Gastrocnemius medialis (tissue), 4 donors: ENCODE data around the gene IL26. TPM values are rescaled to one million over a fixed set of nuclear protein-coding genes. Genes with fewer than 3 reads are reported as not detected.

Source experiments
- ATAC-seq, 2 donors: fragments of 150-250 bp; one replicate each; pipeline ENCODE4 v1.9.1; 2016
- DNase-seq, 2 donors: peaks; one replicate each; pipeline ENCODE4 v3.0.0-alpha.2; 2019
- H3K27ac ChIP-seq, 4 donors: fragments of 200-600 bp; sonication (generic); 1 replicate in 1 of 4; 2 replicates in 3 of 4; pipeline ENCODE4 v1.5.1; 2016 to 2018; ENCODE audit warnings: mild to moderate bottlenecking in 2 of 4, moderate library complexity in 1 of 4
- H3K27me3 ChIP-seq, 3 donors: fragments of 200-600 bp; sonication (generic) in 2 of 3; 1 replicate in 1 of 3; 2 replicates in 2 of 3; pipeline versions ENCODE4 v1.5.1 to v1.6.0; 2016 to 2019; ENCODE audit warnings: mild to moderate bottlenecking in 1 of 3, moderate library complexity in 1 of 3
- H3K36me3 ChIP-seq, 2 donors: fragments of 200-600 bp; sonication (generic) in 1 of 2; one replicate each; pipeline ENCODE4 v1.5.1; 2017 to 2018
- H3K4me1 ChIP-seq, 2 donors: fragments of 200-600 bp; sonication (generic) in 1 of 2; one replicate each; pipeline ENCODE4 v1.5.1; 2016 to 2017; ENCODE audit warnings: mild to moderate bottlenecking in 2 of 2
- H3K4me3 ChIP-seq, 4 donors: fragments of 200-600 bp; sonication (generic) in 3 of 4; 1 replicate in 1 of 4; 2 replicates in 3 of 4; pipeline ENCODE4 v1.5.1; 2016 to 2019; ENCODE audit warnings: mild to moderate bottlenecking in 2 of 4
- H3K9me3 ChIP-seq, 3 donors: fragments of 200-600 bp; sonication (generic) in 2 of 3; 1 replicate in 1 of 3; 2 replicates in 2 of 3; pipeline ENCODE4 v1.5.1; 2016 to 2019
- CTCF ChIP-seq, 5 experiments: fragments of 450-650 bp in 3 of 5; fragments of 200-600 bp in 2 of 5; sonication (generic) in 2 of 5; IDR thresholded peaks in 4 of 5; conservative IDR thresholded peaks in 1 of 5; 1 replicate in 4 of 5; 2 replicates in 1 of 5; pipeline ENCODE4 v1.5.1; 2016 to 2019; ENCODE audit warnings: antibody characterized with exemption in 5 of 5, mild to moderate bottlenecking in 3 of 5, moderate library complexity in 3 of 5
- POLR2A ChIP-seq, 2 donors: fragments of 450-650 bp; IDR thresholded peaks; one replicate each; pipeline ENCODE4 v1.6.1; 2017; ENCODE audit warnings: antibody characterized with exemption in 2 of 2, mild to moderate bottlenecking in 2 of 2, moderate library complexity in 2 of 2
- in situ Hi-C, 4 donors: fragments of 200-750 bp; cut with MboI; loops; one replicate each; pipeline versions ENCODE4 v1.15.0 to v1.8.0; 2017; ENCODE audit warnings: low sequenced_read_pairs in 4 of 4
- intact Hi-C: fragments of 100-400 bp; cut with DNase I; formaldehyde crosslinking; loops from one replicate; pipeline ENCODE4 v1.15.1; 2023; ENCODE audit warnings: low total_unique reads
- total RNA-seq, 4 donors: library from RNA; depleted of rRNA; stranded (reverse); fragments of >200 nt; gene quantifications; one replicate each; pipeline versions ENCODE4 v1.1.0 to v1.2.3, GENCODE V29; 2016

The IL26 gene
- total RNA-seq = not detected

- no peaks in the 10 kb centered on the region for H3K36me3 ChIP-seq
- intact Hi-C loops = loop anchor here (10.0 kb wide), 1 partner anchor 871 kb away; no protein-coding TSS in a partner anchor
Observed at GRCh38 chr12:68225576-68226476, at the start of gene IL26. Gene IL26, minus strand, starts transcription at chr12:68225810. Its CDS starts 54 bp downstream, at chr12:68225756.

GRCh38 chr12:68272732-68273131 is 47.1 kb upstream of the IL26 start:
- no peak overlapping the region for H3K4me3 ChIP-seq
- ATAC-seq = no peak
- TF ChIP-seq CTCF (IDR thresholded peaks at IDR 0.05 in 4 of 5, conservative IDR thresholded peaks at IDR 0.05 in 1 of 5) = no peak
- TF ChIP-seq POLR2A (IDR thresholded peaks at IDR 0.05) = no peak
- H3K36me3 ChIP-seq = no peaks in the 10 kb centered on the region
- no peaks in the 10 kb centered on the region for H3K4me1 ChIP-seq
- intact Hi-C loops = no loop called here
- DNase-seq = no peak
- no peaks in the 10 kb centered on the region for H3K27me3 ChIP-seq
- H3K9me3 ChIP-seq = no peaks in the 10 kb centered on the region
- no peak overlapping the region for H3K27ac ChIP-seq
- in situ Hi-C loops = no loop called here

More at GRCh38 chr12:68225576-68226476, at the start of gene IL26:
- H3K9me3 ChIP-seq = no peaks in the 10 kb centered on the region
- H3K4me3 ChIP-seq = no peak within 1 kb of the TSS
- TF ChIP-seq POLR2A (IDR thresholded peaks at IDR 0.05) (no peak), CTCF (IDR thresholded peaks at IDR 0.05 in 4 of 5, conservative IDR thresholded peaks at IDR 0.05 in 1 of 5) (no peak)
- DNase-seq = no peak
- peaks cover 4 to 8% of the 10 kb centered on the region in 2 donors for H3K4me1 ChIP-seq
- in situ Hi-C loops = loop anchor here in 2 of 4 donors (5.0 to 10.0 kb wide), 2 partner anchors 86 to 89 kb away; no protein-coding TSS in a partner anchor
- H3K27ac ChIP-seq = no peak within 1 kb of the TSS
- no peaks in the 10 kb centered on the region for H3K27me3 ChIP-seq
- ATAC-seq = no peak

DNA sequence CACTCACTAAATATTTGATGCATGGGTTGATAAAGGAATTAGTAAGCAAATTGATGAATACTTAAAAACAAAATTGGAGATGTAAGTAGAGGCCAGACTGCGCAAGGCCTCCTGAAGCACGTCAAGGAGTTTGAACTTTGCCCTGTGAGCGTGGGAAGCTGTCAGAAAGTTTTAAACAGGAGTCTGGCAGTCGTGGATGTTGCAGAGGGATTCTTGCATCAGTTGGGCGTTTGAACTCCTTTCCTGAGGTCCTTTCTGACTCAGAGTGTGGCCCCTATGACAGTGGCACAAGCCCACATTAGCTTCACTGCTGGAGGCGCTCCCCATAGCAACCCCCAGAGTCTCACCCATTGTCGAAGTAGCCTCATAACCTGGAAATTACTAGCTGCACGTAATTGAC is 45.7 kb upstream of the IL26 start:
- H3K4me1 ChIP-seq = no peaks in the 10 kb centered on the region
- no peak for ATAC-seq
- H3K27me3 ChIP-seq = no peaks in the 10 kb centered on the region
- TF ChIP-seq POLR2A (IDR thresholded peaks at IDR 0.05) = no peak
- TF ChIP-seq CTCF (IDR thresholded peaks at IDR 0.05 in 4 of 5, conservative IDR thresholded peaks at IDR 0.05 in 1 of 5) = no peak
- DNase-seq = no peak
- no peaks in the 10 kb centered on the region for H3K9me3 ChIP-seq
- intact Hi-C loops = no loop called here
- no peak overlapping the region for H3K27ac ChIP-seq
- no peak overlapping the region for H3K4me3 ChIP-seq
- H3K36me3 ChIP-seq = no peaks in the 10 kb centered on the region
- in situ Hi-C loops = no loop called here

DNA sequence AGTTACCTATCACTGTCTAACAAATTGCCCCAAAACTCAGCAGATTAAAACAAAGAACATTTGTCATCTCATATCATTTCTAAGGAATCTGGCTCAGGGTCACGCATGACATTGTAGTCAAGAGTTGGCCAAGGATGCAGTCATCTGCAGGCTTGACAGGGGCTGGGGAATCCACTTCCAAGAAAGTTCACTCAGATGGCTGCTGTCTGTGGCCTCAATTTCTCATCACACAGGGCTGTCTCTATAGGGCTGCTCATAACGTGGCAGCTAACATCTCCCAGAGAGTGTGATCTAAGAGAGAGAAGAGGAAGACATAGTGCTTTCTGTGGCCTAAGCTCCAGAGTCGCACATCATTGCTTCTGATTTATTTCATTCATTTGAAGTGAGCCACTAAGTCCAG is 44.7 kb upstream of the IL26 start:
- DNase-seq (no peak), ATAC-seq (no peak)
- H3K27ac ChIP-seq = no peak overlapping the region
- H3K9me3 ChIP-seq = no peaks in the 10 kb centered on the region
- H3K36me3 ChIP-seq = no peaks in the 10 kb centered on the region
- in situ Hi-C loops = no loop called here
- TF ChIP-seq CTCF (IDR thresholded peaks at IDR 0.05 in 4 of 5, conservative IDR thresholded peaks at IDR 0.05 in 1 of 5) (no peak), POLR2A (IDR thresholded peaks at IDR 0.05) (no peak)
- no peak overlapping the region for H3K4me3 ChIP-seq
- no peaks in the 10 kb centered on the region for H3K4me1 ChIP-seq
- H3K27me3 ChIP-seq = no peaks in the 10 kb centered on the region
- intact Hi-C loops = no loop called here
